Lower leg skin (tissue), 3 donors: ENCODE measurements around the gene GADD45B.

Experiments used
- CTCF ChIP-seq, 3 donors: fragments of 450-650 bp; IDR thresholded peaks; one replicate each; pipeline ENCODE4 v1.5.1; 2016; ENCODE audit warnings: antibody characterized with exemption in 3 of 3, mild to moderate bottlenecking in 3 of 3, moderate library complexity in 2 of 3
- POLR2A ChIP-seq, 2 donors: fragments of 450-650 bp; IDR thresholded peaks; one replicate each; pipeline ENCODE4 v1.6.1; 2016 to 2017; ENCODE audit warnings: antibody characterized with exemption in 2 of 2, mild to moderate bottlenecking in 1 of 2, moderate library complexity in 1 of 2

- TF ChIP-seq CTCF (IDR thresholded peaks at IDR 0.05) = no peak
- TF ChIP-seq POLR2A (IDR thresholded peaks at IDR 0.05) = no peak
Measured at GRCh38 chr19:2428321-2428690, 47.6 kb upstream of the GADD45B start.
